NCI-H524 (cell line): Measurements from ENCODE around the gene MED16.

ENCODE experiments used
- DNase-seq, 2 experiments: peaks; one replicate each; lab custom pipeline; 2025; lab: John Stamatoyannopoulos, UW

Gene MED16

DNA sequence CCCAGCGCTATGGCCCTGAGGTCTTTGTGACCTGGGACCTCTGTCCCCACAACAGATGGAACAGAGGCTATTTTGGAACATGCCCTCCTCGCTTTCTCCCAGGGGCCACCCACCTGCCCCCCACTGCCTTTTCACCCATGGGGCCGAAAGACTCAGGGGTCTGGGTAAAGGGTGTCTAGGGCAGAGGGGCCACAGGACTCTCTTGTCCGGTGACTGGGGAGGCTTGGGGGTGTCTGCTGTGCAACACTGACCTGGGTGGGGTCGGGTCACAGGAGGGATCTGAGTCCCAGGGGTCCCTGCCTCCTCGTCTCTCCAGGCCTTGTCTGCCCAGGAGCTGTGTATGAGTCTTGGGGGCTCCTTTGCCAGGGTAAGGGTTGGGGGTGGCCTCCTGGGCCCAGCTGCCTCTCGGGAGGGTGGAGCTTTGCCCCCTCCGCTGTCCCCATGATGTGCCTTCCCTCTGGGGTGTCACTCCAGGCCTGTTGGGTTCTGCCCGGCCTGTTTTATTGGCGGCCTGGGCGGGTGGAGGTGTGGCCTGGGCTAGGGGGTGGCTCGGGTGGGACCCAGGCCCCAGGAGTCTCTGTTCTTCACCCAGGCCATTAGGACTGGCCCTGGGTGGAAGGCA, 34.9 kb upstream of the MED16 start:
- no peak for DNase-seq

DNA sequence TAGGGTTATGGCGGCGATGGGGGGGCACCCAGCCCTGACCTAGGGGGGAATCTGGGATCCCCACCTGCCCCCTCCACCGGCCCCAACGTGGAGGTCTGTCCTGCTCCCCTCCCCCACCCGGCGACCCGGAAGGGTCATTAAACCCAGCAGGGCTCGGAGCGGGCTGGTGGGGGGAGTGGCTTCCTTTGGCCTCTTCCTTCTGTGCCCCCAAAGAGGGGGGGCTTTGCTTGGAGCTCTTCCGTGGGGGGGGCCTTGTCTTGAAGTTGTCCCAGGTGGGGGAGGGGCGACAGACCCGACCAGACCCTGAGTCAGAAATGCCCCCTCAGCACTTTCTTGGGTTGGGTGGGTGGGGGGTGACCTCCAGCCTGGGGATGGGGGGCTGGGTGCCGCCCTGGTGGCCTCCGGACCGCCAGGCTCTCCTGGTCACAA, 34.4 kb upstream of the MED16 start:
- DNase-seq, result no peak

DNA sequence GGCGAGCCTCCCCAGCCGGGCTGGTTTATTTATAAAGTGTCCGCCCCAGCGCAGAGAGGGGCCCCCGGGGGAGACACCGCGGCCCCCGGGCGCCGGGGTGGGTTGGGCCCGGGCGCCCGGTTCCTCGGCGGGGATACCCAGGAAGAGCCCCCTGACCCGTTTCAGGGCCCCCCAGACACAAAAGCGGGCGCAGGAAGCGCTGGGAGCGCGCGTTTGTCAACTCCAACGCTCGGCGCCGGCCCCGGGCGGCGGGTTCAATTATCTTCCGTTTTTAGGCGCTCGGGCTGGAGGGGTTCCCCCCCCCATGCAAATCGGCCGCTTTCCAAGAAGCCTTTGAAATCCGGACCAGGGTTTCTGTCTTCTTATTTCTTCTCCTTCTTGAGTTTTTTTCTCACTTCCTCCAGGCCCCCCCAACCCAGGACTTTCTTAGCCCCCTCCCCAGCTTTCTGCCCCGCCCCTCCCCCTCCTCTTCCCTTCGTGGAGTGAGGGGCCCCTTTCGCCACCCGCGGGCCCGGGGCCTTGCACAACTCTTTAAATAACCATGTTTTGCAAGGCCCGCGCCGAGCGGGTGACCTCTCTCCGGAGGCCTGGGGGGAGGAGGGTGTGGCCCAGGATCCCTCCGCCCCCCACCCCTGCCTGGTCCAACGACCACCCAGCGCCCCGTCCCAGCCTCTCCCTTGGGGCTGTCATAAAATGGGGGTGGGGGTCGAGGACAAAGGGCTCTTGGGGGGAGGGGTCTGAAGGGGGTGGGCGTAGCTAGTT, 33.8 kb upstream of the MED16 start:
- DNase-seq, result peak in 1 of 2 experiments; percentile 31

DNA sequence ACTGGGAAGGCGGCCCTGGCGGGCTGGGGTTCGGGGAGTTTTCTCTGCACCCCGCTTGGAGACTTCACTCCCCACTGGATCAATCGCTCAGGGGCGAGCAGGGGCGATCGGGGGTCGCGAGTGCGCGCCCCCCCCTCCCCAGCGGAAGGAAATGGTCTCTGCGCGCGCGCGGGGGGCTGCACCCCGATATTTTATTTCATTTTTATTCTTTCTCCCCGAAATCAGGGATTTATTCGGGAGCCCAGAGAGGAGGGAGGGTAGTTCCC, 33.3 kb upstream of the MED16 start:
- no peak for DNase-seq

DNA sequence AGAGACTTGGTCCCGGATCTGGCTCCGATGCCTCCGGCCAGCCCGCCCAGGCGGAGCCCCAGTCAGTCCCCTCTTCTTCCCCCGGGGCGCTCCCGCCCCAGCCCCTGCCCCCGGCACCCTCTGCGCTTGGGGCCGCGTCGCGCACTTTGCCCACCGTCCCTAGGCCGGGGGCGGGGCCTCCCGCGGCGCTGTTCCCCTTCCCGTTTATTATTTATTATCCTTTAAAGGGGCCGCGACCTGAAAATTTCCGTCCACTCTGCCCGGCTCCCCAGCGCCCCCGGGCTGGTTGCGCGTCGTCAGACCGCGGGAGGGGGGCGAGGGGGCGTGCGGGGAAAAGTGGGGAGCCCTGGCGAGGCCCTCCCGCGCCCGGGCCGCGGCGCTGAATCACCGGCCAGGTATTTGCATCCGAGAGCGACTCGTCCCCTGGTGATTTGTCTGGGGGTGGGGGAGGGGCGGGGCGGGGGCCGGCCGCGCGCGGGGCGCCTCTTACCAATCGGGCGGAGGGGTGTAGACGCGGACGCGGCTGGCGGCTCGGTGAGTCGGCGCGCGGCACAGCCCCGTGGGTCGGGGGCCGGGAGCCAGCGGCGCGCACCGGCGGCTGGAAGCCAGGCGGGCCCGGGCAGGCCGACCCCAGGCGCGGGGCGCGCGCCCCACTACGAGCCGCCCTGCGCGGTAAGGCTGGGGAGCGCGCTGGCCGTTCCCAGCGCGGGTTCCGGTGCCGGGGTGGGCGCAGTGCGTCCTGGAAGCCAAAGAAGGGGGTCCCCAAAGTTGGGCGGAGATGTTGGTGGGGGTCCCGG, 32.7 kb upstream of the MED16 start, which contains the start of gene ARID3A:
Gene ARID3A, plus strand, starts transcription at position 510 of the 797 bp plus-strand sequence. CDS start 3,494 bp downstream, outside the sequence.
- DNase-seq, result peak; percentile 78 to 82

DNA sequence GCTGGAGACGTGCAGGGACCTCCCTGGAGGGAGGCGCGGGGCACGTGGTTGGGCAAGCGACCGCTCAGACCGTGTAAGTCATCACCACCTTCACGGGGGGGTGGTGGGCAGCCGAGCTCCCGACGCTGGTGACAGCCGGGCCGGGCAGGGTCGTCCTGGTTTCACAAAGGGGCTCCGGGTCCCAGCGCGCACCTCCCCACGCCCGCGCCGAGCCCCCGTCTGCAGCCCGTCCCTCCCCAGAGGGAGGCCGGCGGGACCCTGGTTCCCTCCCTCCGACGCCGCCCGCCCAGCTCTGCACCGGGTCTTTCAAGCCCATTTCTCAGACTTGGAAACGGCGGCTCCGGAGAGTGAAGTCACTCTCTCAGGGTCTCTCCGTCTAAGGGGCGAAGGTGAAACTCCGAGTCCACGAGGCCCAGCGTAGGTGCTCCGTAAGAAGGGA, 32.1 kb upstream of the MED16 start:
- no peak for DNase-seq

DNA sequence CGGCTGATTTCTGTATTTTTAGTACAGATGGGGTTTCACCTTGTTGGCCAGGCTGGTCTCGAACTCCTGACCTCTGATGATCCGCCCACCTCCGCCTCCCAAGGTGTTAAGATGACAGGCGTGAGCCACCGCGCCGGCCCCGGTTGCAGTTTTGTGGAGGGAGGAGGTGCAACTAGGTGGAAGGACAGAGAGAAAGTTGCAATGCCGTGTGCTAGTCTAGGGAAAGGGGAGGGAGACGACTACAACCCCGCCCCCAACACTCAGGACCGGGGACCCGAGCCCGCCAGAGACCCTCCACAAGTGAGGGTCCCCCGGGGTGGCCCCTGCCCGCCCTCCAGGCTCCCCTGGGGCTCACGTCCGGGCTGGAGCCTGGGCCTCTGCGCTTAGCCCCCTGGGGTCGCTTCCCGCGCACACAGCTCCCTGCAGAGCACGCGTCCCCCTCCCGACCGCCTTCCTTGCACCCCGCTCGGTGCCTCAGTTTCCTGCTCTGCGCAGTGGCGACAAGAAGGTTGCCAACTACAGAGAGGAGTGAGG, 31.6 kb upstream of the MED16 start:
- DNase-seq, result no peak

DNA sequence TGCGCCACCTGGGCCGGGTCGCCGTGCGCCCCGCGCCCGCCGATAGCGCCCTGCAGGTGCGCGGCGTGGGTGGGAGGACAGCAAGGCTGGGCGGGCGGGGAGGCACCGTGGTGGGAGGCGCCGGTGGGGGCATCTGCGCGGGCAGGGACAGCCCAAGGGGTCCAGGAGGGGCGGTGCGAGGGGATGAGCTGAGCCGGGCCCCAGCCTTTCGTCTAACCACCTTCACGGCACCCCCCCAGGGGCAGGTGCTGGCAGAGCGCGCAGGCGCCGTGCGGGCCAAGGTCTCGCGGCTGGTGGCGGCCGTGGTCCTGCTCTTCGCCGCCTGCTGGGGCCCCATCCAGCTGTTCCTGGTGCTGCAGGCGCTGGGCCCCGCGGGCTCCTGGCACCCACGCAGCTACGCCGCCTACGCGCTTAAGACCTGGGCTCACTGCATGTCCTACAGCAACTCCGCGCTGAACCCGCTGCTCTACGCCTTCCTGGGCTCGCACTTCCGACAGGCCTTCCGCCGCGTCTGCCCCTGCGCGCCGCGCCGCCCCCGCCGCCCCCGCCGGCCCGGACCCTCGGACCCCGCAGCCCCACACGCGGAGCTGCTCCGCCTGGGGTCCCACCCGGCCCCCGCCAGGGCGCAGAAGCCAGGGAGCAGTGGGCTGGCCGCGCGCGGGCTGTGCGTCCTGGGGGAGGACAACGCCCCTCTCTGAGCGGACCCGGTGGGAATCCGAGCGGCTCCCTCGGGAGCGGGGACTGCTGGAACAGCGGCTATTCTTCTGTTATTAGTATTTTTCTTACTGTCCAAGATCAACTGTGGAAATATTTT, 27.3 kb upstream of the MED16 start:
- peak in 1 of 2 experiments; percentile 80 for DNase-seq

DNA sequence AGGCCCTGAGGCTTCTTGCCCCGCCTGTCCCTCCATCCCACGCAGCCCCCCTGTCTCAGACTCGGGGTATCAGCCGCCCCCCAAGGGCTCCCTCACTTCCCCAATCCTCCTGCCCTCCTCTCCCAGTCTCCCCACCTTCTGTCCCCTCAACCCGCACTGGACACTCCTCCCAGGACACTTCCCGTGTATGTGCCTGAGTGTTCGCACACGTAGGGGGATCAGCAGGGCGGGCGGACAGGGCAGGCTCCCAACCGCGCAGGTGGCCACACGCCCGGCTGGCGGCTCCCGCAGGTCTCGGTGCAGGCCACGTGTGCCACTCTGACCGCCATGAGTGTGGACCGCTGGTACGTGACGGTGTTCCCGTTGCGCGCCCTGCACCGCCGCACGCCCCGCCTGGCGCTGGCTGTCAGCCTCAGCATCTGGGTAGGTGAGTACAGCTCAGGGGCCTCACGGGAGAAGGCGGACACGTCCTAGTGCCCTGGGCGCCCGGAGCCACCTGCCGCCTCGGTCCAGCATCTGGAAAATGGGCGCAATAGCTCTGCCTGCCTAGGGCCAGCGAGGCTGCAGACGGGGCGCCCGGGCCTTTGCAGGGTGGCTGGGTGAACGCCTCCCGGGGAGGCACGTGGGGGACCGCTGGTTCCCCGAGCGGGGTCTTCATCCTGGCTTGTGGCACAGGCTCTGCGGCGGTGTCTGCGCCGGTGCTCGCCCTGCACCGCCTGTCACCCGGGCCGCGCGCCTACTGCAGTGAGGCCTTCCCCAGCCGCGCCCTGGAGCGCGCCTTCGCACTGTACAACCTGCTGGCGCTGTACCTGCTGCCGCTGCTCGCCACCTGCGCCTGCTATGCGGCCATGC, 26.4 kb upstream of the MED16 start:
- peak in 1 of 2 experiments; percentile 54 for DNase-seq

DNA sequence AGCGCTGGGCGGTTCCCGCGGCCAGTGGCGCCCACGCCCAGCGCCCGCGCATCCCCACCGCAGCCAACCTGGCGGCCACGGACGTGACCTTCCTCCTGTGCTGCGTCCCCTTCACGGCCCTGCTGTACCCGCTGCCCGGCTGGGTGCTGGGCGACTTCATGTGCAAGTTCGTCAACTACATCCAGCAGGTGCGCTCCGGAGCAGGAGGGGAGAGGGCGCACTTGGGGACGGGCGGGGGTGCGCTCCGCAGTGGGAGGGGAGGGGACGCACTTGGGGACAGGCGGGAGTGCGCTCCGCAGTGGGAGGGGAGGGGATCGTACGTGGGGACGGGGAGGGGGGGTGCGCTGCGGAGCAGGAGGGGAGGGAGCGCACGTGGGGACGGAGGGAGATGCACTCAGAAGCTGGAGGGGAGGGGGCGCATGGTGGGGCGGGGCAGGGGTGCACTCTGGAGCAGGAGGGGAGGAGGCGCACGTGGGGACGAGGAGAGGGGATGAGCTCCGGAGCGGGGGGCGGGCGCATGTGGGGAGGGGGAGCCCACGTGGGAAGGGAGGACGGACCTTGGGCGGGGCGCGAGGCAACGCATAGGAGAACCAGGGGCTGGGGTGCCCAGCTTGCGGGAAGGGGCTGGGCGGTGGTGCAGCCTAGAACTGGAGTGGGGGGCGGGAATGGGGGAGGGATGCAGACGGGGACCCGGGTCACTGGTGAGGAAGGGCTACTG, 25.7 kb upstream of the MED16 start:
- DNase-seq, result peak in 1 of 2 experiments; percentile 89

DNA sequence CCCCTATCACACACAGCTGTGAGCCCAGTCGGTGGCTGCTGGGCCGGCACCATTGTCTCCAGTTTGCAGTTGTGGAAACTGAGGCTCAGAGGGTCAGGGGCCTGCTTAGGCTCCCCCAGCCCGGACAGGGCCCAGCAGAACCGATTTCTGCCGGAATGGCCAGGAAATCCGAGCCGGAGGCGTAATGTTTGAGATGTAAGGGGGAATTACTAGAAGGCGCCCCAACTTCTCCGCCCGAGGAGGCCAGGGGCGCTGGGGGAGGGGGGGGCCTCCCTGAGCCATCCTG, 25.1 kb upstream of the MED16 start:
- no peak for DNase-seq

DNA sequence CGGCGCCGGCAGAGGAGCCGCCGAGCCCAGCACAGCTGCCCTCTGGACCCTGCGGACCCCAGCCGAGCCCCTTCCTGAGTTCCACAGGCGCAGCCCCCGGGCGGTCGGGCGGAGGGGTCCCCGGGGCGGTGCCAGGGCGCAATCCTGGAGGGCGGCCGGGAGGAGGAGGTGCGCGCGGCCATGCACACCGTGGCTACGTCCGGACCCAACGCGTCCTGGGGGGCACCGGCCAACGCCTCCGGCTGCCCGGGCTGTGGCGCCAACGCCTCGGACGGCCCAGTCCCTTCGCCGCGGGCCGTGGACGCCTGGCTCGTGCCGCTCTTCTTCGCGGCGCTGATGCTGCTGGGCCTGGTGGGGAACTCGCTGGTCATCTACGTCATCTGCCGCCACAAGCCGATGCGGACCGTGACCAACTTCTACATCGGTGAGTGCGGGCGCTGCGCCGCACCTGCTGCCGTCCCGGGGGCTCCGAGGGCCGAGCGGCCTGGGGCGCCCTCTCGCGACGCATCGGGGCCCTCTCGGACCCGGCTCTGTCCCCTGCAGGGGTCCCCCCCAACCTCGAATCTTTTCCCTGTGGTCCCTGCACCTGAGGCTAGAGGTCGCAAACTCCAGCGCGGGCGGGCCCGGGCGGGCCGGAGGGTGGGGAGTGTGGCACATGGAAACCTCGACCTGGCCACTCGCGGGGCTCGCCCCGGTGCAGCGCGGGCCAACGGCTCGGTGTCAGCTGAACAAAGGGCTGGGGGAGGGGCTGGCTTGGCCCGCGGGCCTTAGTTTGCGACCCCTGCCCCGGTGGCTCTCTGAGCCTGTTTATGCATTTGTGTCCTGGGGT, 24.6 kb upstream of the MED16 start, which contains the start of gene KISS1R:
Gene KISS1R, plus strand, starts transcription at position 11 of the 829 bp plus-strand sequence. Its CDS starts 170 bp downstream, at position 181.
- peak in 1 of 2 experiments; percentile 87 for DNase-seq

DNA sequence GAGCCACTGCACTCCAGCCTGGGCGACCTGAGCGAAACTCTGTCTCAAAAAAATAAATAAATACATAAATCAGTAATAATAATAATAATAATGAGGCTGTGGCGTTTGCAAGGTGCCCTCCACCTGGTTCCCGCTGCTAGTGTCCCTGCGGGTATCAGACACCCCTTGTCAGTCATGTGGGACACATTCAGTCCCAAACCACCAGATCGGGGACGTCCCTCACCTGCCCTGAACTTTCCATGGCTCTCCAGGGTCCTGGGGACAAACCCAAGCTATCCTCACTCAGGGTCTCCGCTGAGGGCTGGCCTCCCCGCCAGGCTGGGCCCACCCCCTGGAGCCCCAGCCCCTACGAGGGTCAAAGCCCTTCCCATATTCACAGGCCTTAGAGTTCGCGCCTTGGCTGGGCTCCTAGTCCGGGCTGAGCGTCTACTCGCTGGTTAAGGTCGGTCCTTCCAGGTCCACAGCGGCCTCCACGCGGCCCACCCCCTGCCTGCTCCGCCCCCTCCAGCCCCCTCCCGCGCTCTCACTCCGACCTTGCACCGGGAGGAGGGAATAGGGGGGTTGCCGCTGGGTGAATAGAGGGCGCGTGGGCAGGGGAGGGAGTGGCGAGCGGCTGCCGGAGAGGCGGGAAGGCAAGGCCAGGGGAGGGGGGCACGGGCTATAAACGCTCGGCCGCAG, 23.8 kb upstream of the MED16 start:
- peak in 1 of 2 experiments; percentile 46 for DNase-seq

DNA sequence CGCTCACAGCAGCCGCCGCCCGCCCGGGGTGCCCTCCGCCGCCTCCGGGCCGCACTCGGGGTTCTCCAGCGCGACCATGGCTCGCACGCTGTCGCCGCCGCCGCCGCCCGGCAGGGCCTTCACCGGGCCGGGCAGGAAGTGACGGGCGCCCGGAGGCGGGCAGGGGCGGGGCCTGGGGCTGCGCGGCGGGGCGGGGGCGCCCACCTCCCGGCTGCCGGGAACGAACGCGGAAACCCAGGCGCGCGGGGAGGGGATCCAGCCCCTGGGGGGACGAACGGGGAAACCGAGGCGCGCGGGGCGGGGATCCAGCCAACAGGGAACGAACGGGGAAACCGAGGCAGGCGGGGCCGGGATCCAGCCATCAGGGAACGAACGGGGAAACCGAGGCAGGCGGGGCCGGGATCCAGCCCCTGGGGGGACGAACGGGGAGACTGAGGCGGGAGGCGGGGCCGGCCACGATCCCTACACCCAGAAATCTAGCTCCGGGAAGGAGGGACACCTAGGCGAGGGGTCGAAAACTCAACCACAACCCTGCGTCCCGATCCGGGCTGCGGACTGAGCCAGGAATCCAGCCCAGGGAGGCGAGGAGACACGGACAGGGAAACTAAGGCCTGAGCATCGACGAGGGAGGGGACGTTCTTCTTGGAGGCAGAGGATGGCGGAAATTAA, 20.2 kb upstream of the MED16 start, which contains the start of gene R3HDM4:
Gene R3HDM4, minus strand, starts transcription at position 140 of the 669 bp plus-strand sequence. Its CDS starts 62 bp downstream, at position 78.
- peak in 1 of 2 experiments; percentile 44 for DNase-seq

DNA sequence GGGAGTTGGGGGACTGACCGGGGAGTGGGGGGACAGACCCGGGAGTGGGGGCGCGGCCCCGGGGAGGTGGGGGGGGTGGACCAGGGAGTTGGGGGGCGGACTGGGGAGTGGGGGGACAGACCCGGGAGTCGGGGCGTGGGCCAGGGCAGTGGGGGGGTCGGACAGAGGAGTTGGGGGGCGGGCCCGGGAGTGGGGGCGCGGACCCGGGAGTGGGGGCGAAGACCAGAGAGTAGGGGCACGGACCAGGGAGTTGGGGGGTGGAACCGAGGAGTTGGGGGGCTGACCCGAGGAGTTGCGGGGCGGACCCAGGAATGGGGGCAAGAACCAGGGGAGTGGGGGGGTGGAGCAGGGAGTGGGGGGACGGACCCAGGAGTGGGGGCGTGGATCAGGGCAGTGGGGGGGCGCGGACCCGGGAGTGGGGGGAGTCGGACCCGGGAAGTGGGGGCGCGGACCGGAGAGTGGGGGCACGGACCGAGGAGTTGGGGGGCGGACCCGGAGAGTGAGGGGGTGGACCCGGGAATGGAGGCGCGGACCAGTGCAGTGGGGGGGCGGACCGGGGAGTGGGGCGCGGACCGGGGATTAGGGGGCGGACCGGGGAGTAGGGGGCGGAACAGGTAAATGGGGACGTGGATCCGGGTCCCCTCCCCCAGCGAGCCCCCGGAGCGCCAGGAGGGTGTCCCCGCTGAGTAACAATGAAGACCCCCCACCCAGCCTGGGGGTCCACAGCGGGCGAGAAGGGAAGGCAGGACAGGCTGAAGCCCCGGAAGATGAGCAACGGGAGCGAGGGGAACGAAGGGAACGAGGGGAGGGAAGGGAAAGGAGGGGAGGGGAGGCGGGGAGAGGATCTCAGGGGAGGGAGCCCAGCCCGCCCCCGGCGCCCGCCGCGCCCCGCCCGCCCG, 19.4 kb upstream of the MED16 start:
- DNase-seq, result peak in 1 of 2 experiments; percentile 44

DNA sequence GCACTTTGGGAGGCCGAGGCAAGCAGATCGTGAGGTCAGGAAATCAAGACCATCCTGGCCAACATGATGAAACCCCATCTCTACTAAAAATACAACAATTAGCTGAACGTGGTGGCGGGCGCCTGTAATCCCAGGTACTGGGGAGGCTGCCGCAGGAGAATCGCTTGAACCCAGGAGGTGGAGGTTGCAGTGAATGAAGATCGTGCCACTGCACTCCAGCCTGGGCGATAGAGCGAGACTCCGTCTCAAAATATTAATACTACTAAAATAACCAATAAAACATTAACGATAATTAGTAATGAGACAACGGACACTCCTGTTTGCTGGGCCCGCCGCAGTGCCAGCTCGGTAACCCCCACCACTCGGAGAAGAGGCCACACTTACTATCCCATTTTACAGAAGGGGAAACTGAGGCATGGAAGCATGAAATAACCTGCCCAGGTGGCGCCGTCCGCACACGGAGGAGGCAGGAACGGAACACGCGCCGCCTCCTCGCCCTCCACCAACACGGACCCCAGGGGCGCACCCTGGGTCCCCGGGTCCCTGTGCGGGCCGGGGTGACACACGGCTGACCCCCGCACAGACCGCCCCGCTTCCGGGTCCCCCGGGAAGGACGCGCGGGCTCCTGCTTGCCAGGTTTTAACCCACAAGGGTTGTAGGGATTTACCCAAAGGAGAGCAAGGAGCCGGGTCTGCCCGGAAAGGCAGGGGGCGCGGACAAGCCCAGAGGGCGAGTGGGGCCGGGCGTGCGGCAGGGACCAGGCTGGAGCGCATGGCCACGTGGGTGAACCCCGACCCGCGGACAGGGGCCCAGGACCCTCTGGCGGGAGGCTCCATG, 18.4 kb upstream of the MED16 start:
- no peak for DNase-seq
